Naive B cell (primary cell): Measurements from ENCODE around the gene SEZ6L2. TPM values are rescaled to one million over a fixed set of nuclear protein-coding genes. Genes with fewer than 3 reads are reported as not detected.
A peak's percentile ranks its signal among the peaks of the same experiment; 100 is the strongest.

Source experiments
- ATAC-seq, 2 donors: fragments of 150-1000 bp; cut with Tn5 transposase; 2 replicates each; pipeline ENCODE4 v1.10.0; 2021; ENCODE audit warnings: low read depth in 2 of 2, mild to moderate bottlenecking in 2 of 2, moderate library complexity in 2 of 2
- DNase-seq: peaks from one replicate; pipeline ENCODE4 v3.0.0; 2022
- H3K27ac Mint-ChIP-seq, 6 donors: one replicate each; pipeline ENCODE4 v1.8.0; 2020 to 2022; ENCODE audit warnings: mild to moderate bottlenecking in 6 of 6, mixed read lengths in 6 of 6, moderate library complexity in 5 of 6, inconsistent platforms in 2 of 6
- H3K27me3 Mint-ChIP-seq, 3 donors: one replicate each; pipeline ENCODE4 v1.8.0; 2021 to 2022; ENCODE audit warnings: mixed read lengths in 3 of 3, mild to moderate bottlenecking in 1 of 3
- H3K36me3 Mint-ChIP-seq, 2 donors: one replicate each; pipeline ENCODE4 v1.8.0; 2020 to 2022; ENCODE audit warnings: mixed read lengths in 2 of 2, inconsistent platforms in 1 of 2, mild to moderate bottlenecking in 1 of 2
- H3K4me1 Mint-ChIP-seq, 3 donors: one replicate each; pipeline ENCODE4 v1.8.0; 2020 to 2022; ENCODE audit warnings: mixed read lengths in 3 of 3, inconsistent platforms in 1 of 3, mild to moderate bottlenecking in 1 of 3, moderate library complexity in 1 of 3
- H3K4me3 Mint-ChIP-seq, 8 donors: one replicate each; pipeline ENCODE4 v1.8.0; 2020 to 2022; ENCODE audit warnings: mild to moderate bottlenecking in 8 of 8, mixed read lengths in 8 of 8, moderate library complexity in 8 of 8, inconsistent platforms in 2 of 8
- H3K9me3 Mint-ChIP-seq, 7 donors: one replicate each; pipeline ENCODE4 v1.8.0; 2020 to 2022; ENCODE audit warnings: mixed read lengths in 7 of 7, mild to moderate bottlenecking in 5 of 7, inconsistent platforms in 2 of 7, moderate library complexity in 1 of 7
- polyA plus RNA-seq, 6 donors: library from polyadenylated mRNA; unstranded; fragments of 300-500 nt; fragmentation: Illumina TruSeq; gene quantifications; one replicate each; pipeline ENCODE4 v1.2.3, GENCODE V29; 2021; ENCODE audit warnings: low read depth in 6 of 6

SEZ6L2 gene
- polyA plus RNA-seq, 6 donors from 2014 or later, result not detected

- no peaks in the 10 kb centered on the region for H3K9me3 Mint-ChIP-seq
- H3K27me3 Mint-ChIP-seq, result no peaks in the 10 kb centered on the region
- DNase-seq, result no peak
- H3K4me3 Mint-ChIP-seq, result no peak overlapping the region
- H3K36me3 Mint-ChIP-seq, result peaks cover 0 to 9% of the 10 kb centered on the region in 2 donors
- no peak overlapping the region for H3K27ac Mint-ChIP-seq
- peaks cover 0 to 13% (median 0%) of the 10 kb centered on the region in 3 donors for H3K4me1 Mint-ChIP-seq
- no peak for ATAC-seq
These were observed 48.4 kb downstream of the SEZ6L2 start for GRCh38 chr16:29850998-29851397.

- Mint-ChIP-seq H3K4me3 (no peak overlapping the region), H3K4me1 (peaks cover 0 to 13% (median 3%) of the 10 kb centered on the region in 3 donors), H3K36me3 (peaks cover 0 to 19% of the 10 kb centered on the region in 2 donors), H3K27me3 (no peaks in the 10 kb centered on the region), H3K27ac (peak overlapping the region in 1 of 6 donors; percentile 74), H3K9me3 (no peaks in the 10 kb centered on the region)
- no peak for ATAC-seq
- no peak for DNase-seq
These were observed 49.8 kb downstream of the SEZ6L2 start for GRCh38 chr16:29849505-29849904.

- H3K27ac Mint-ChIP-seq, result peak overlapping the region in 1 of 6 donors; percentile 38
- no peaks in the 10 kb centered on the region for H3K9me3 Mint-ChIP-seq
- H3K36me3 Mint-ChIP-seq, result peaks cover 0 to 19% of the 10 kb centered on the region in 2 donors
- DNase-seq (peak; percentile 56), ATAC-seq (peak; percentile 79 to 89)
- peak overlapping the region in 1 of 8 donors; percentile 25 for H3K4me3 Mint-ChIP-seq
- peaks cover 0 to 13% (median 3%) of the 10 kb centered on the region in 3 donors for H3K4me1 Mint-ChIP-seq
- no peaks in the 10 kb centered on the region for H3K27me3 Mint-ChIP-seq
These were observed 50.7 kb downstream of the SEZ6L2 start for GRCh38 chr16:29848420-29849297.

GRCh38 chr16:29845656-29846055, 53.7 kb downstream of the SEZ6L2 start:
- H3K4me3 Mint-ChIP-seq, result no peak overlapping the region
- DNase-seq, result no peak

GRCh38 chr16:29844575-29845331, 54.6 kb downstream of the SEZ6L2 start:
- H3K4me3 Mint-ChIP-seq, result no peak overlapping the region
- peaks cover 4 to 19% of the 10 kb centered on the region in 2 donors for H3K36me3 Mint-ChIP-seq
- no peak for ATAC-seq
- DNase-seq, result no peak
- H3K27me3 Mint-ChIP-seq, result no peaks in the 10 kb centered on the region
- peak overlapping the region in 1 of 6 donors; percentile 79 for H3K27ac Mint-ChIP-seq
- H3K9me3 Mint-ChIP-seq, result no peaks in the 10 kb centered on the region
- H3K4me1 Mint-ChIP-seq, result peaks cover 0 to 13% (median 3%) of the 10 kb centered on the region in 3 donors

More at GRCh38 chr16:29845656-29846055, 53.7 kb downstream of the SEZ6L2 start:
- ATAC-seq, result no peak
- Mint-ChIP-seq H3K4me1 (peaks cover 0 to 13% (median 3%) of the 10 kb centered on the region in 3 donors), H3K27ac (no peak overlapping the region), H3K27me3 (no peaks in the 10 kb centered on the region), H3K9me3 (no peaks in the 10 kb centered on the region), H3K36me3 (peaks cover 4 to 19% of the 10 kb centered on the region in 2 donors)

GRCh38 chr16:29843931-29844330, 55.4 kb downstream of the SEZ6L2 start:
- H3K4me1 Mint-ChIP-seq, result peaks cover 0 to 13% (median 3%) of the 10 kb centered on the region in 3 donors
- H3K36me3 Mint-ChIP-seq, result peaks cover 4 to 19% of the 10 kb centered on the region in 2 donors
- ATAC-seq (no peak), DNase-seq (no peak)
- no peaks in the 10 kb centered on the region for H3K9me3 Mint-ChIP-seq
- H3K4me3 Mint-ChIP-seq, result no peak overlapping the region
- no peaks in the 10 kb centered on the region for H3K27me3 Mint-ChIP-seq
- H3K27ac Mint-ChIP-seq, result no peak overlapping the region

- no peaks in the 10 kb centered on the region for H3K27me3 Mint-ChIP-seq
- H3K27ac Mint-ChIP-seq, result no peak overlapping the region
- H3K4me3 Mint-ChIP-seq, result peak overlapping the region in 1 of 8 donors; percentile 24
- H3K36me3 Mint-ChIP-seq, result peaks cover 4 to 19% of the 10 kb centered on the region in 2 donors
- H3K9me3 Mint-ChIP-seq, result no peaks in the 10 kb centered on the region
- H3K4me1 Mint-ChIP-seq, result peaks cover 0 to 4% (median 3%) of the 10 kb centered on the region in 3 donors
- DNase-seq (no peak), ATAC-seq (no peak)
These were observed 56.5 kb downstream of the SEZ6L2 start for GRCh38 chr16:29842732-29843346.

GRCh38 chr16:29841631-29842030, 57.7 kb downstream of the SEZ6L2 start:
- H3K27me3 Mint-ChIP-seq, result no peaks in the 10 kb centered on the region
- no peak overlapping the region for H3K4me3 Mint-ChIP-seq
- H3K9me3 Mint-ChIP-seq, result no peaks in the 10 kb centered on the region
- no peak for DNase-seq
- H3K36me3 Mint-ChIP-seq, result peaks cover 4 to 11% of the 10 kb centered on the region in 2 donors
- H3K27ac Mint-ChIP-seq, result peak overlapping the region in 1 of 6 donors; percentile 16
- H3K4me1 Mint-ChIP-seq, result peaks cover 0 to 3% (median 0%) of the 10 kb centered on the region in 3 donors
- no peak for ATAC-seq

- ATAC-seq, result no peak
- H3K4me1 Mint-ChIP-seq, result no peaks in the 10 kb centered on the region
- peak overlapping the region in 2 of 6 donors; percentile 69 to 81 for H3K27ac Mint-ChIP-seq
- no peaks in the 10 kb centered on the region for H3K9me3 Mint-ChIP-seq
- H3K27me3 Mint-ChIP-seq, result no peaks in the 10 kb centered on the region
- no peak for DNase-seq
- no peak overlapping the region for H3K4me3 Mint-ChIP-seq
- H3K36me3 Mint-ChIP-seq, result peaks cover 3 to 4% of the 10 kb centered on the region in 2 donors
These were observed 59.1 kb downstream of the SEZ6L2 start for GRCh38 chr16:29840240-29840639.

GRCh38 chr16:29839822-29840221, 59.5 kb downstream of the SEZ6L2 start:
- peak overlapping the region in 1 of 6 donors; percentile 81 for H3K27ac Mint-ChIP-seq
- no peak for DNase-seq
- no peaks in the 10 kb centered on the region for H3K4me1 Mint-ChIP-seq
- H3K27me3 Mint-ChIP-seq, result no peaks in the 10 kb centered on the region
- H3K4me3 Mint-ChIP-seq, result no peak overlapping the region
- H3K9me3 Mint-ChIP-seq, result no peaks in the 10 kb centered on the region
- H3K36me3 Mint-ChIP-seq, result peaks cover 0 to 4% of the 10 kb centered on the region in 2 donors
- ATAC-seq, result no peak

- Mint-ChIP-seq H3K9me3 (no peaks in the 10 kb centered on the region), H3K36me3 (peaks cover 0 to 4% of the 10 kb centered on the region in 2 donors), H3K27ac (no peak overlapping the region), H3K27me3 (no peaks in the 10 kb centered on the region), H3K4me3 (no peak overlapping the region), H3K4me1 (no peaks in the 10 kb centered on the region)
- ATAC-seq (no peak), DNase-seq (no peak)
These were observed 61.5 kb downstream of the SEZ6L2 start for GRCh38 chr16:29837841-29838240.

- Mint-ChIP-seq H3K27ac (peak overlapping the region in 1 of 6 donors; percentile 15), H3K9me3 (no peaks in the 10 kb centered on the region), H3K27me3 (no peaks in the 10 kb centered on the region), H3K36me3 (peaks cover 0 to 10% of the 10 kb centered on the region in 2 donors), H3K4me1 (no peaks in the 10 kb centered on the region), H3K4me3 (no peak overlapping the region)
- no peak for ATAC-seq
- no peak for DNase-seq
These were observed 62.7 kb downstream of the SEZ6L2 start for GRCh38 chr16:29836623-29837022.

GRCh38 chr16:29835926-29836325, 63.4 kb downstream of the SEZ6L2 start:
- ATAC-seq (no peak), DNase-seq (no peak)
- H3K27me3 Mint-ChIP-seq, result no peaks in the 10 kb centered on the region
- H3K27ac Mint-ChIP-seq, result no peak overlapping the region
- no peak overlapping the region for H3K4me3 Mint-ChIP-seq
- no peaks in the 10 kb centered on the region for H3K9me3 Mint-ChIP-seq
- peaks cover 0 to 8% of the 10 kb centered on the region in 2 donors for H3K36me3 Mint-ChIP-seq
- peaks cover 0 to 2% (median 0%) of the 10 kb centered on the region in 3 donors for H3K4me1 Mint-ChIP-seq
